ENCODE measurements around the gene TGFBI.
A peak's percentile ranks its signal among the peaks of the same experiment; 100 is the strongest.

TGFBI gene

DNA sequence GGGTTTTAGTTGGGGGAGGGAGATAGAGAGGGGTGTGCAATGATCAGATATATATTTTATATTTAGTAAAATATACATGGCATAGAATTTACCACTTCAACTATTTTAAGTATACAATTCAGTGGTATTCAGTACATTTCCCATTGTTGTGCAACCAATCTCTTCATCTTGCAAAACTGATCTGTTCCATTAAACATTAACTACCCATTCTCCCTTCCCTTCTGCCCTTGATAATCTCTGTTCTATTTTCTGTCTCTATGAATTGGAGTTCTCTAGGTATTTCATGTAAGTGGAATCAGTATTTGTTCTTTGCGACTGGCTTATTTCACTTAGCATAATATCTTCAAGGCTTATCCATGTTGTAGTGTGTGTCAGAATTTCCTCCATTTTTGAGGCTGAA lies 38.6 kb downstream of the TGFBI start:
- TF ChIP-seq, protein P1, sequence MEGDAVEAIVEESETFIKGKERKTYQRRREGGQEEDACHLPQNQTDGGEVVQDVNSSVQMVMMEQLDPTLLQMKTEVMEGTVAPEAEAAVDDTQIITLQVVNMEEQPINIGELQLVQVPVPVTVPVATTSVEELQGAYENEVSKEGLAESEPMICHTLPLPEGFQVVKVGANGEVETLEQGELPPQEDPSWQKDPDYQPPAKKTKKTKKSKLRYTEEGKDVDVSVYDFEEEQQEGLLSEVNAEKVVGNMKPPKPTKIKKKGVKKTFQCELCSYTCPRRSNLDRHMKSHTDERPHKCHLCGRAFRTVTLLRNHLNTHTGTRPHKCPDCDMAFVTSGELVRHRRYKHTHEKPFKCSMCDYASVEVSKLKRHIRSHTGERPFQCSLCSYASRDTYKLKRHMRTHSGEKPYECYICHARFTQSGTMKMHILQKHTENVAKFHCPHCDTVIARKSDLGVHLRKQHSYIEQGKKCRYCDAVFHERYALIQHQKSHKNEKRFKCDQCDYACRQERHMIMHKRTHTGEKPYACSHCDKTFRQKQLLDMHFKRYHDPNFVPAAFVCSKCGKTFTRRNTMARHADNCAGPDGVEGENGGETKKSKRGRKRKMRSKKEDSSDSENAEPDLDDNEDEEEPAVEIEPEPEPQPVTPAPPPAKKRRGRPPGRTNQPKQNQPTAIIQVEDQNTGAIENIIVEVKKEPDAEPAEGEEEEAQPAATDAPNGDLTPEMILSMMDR (conservative IDR thresholded peaks at IDR 0.05; ENCODE audit: low read depth, low read length), result no peak
- DNase-seq (ENCODE audit: low read depth), result no peak
- no peak overlapping the region for H3K4me3 ChIP-seq (ENCODE audit: low read depth, low read length)

DNA sequence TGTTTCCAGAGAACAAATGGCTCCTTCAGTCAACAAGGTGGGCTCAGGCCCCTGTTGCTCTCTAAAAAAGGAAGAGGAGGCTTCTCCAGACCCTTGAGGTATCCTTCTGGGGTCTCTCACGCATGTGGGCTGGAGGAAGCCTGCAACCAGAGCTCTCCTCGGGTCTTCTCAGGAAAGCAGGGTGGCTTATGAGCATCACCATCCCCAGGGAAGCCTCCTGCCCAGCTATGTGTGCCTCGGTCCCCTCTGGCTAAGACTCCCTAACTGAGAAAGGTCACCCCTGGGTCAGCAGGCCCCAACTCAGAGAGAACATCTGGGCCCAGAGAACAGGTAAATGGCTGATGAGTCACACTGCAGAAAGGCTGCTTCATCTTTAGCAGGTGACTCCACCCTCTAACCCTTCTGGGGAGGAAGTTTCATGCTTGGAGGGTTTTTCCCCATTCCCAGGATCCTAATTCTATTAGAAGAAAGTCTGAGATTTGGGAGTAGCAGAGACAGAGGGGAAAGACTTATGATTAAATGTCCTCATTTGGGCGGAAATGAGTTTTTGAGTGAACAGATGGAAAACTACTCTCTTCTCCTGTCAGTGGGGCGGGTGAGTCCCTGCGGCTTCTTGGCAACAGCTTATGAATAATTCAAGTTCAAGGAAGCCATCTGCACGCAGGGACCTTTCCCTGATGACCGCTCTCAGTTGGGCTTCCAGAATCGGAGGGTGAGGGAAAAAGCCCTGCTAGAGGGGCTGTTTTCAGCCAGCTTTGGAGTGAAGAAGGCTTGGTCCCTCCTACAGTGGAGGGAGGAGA lies 41.9 kb downstream of the TGFBI start:
- no peak for DNase-seq (ENCODE audit: low read depth)

DNA sequence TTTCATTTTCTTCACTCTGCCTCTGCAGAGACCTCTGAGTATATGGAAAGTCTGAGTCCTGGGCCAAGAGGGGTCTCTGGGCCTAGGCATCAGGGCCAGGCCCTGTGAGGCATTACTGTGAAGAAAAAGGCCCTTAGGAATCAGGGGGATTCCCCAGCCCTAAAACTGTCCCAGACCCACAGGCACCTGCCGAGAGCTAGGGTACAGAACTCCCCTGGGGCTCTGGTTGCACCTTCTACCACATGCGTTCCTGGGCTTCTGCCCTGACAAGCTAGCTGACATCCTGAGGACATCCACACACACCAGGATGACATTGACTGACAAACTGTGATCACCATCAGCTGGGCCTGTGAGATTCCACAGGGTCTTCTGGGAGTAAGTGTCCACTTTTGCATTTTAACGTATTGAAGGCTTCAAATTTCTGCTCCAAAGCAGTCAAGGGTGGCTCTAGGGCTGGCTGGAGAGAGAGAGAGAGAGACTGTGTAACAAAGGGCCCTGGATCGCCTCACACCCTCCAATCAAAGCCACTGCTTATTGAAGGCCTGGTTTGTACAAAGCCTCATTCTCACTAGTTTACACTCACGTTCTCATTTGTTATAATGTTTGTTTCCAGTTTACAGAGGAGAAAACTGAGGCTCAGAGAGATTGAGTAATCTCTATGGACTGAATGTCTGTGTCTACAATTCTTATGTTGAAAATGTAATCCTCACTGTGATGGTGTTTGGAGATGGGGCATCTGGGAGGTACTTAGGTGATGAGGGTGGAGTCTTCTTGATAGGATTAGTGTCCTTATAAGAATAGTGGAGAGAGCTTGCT lies 45.1 kb downstream of the TGFBI start:
- H3K4me3 ChIP-seq (ENCODE audit: low read depth, low read length), result no peak overlapping the region
- TF ChIP-seq, protein P1 (conservative IDR thresholded peaks at IDR 0.05; ENCODE audit: low read depth, low read length), result no peak
- no peak for DNase-seq (ENCODE audit: low read depth)

More for the DNA sequence above, 41.9 kb downstream of the TGFBI start:
- TF ChIP-seq, protein P1 (conservative IDR thresholded peaks at IDR 0.05; ENCODE audit: low read depth, low read length), result no peak
- H3K4me3 ChIP-seq (ENCODE audit: low read depth, low read length), result no peak overlapping the region

DNA sequence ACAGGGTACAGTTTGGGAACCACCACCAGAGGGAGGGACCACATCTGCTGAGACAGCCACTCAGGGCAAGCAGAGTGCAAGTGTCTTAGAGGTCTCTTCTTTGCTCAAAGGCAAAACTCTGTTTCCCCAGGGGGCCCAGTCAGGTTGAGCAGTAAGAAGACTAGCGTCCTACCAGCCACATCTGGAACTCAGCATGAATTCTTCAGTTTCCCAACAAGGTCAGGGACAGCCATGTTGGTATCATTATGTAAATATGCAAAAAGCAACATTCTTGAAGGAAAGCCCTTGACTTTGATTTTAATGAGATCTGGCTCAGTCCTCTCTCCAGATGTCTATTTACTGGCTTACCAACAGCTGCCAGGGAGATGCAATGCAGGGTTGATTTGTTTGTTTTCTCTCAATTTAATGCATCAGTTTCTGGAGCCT lies 46.7 kb downstream of the TGFBI start:
- DNase-seq (ENCODE audit: low read depth), result peak; percentile 75
- TF ChIP-seq, protein P1 (conservative IDR thresholded peaks at IDR 0.05; ENCODE audit: low read depth, low read length), result peak; percentile 39
- H3K4me3 ChIP-seq (ENCODE audit: low read depth, low read length), result no peak overlapping the region

DNA sequence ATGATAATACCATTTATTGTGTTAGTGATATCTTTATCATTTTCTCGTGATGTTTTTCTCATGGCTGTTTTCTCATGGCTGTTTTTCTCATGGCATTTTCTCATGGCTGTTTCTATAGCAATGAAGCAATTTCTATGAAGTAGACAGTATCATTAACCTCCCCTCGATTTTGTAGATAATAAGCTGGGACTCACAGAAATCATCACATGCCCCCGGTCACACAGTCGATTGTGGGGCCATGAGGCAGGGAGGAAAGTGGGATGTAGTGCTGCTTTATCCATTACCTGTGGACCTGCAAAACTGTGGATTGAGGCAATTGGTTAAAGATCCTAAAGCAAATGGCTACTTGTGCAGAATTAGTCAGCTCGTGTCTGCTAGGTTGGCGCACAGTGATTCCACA lies 47.3 kb downstream of the TGFBI start:
- TF ChIP-seq, protein P1 (conservative IDR thresholded peaks at IDR 0.05; ENCODE audit: low read depth, low read length), result no peak
- no peak for DNase-seq (ENCODE audit: low read depth)
- no peak overlapping the region for H3K4me3 ChIP-seq (ENCODE audit: low read depth, low read length)

DNA sequence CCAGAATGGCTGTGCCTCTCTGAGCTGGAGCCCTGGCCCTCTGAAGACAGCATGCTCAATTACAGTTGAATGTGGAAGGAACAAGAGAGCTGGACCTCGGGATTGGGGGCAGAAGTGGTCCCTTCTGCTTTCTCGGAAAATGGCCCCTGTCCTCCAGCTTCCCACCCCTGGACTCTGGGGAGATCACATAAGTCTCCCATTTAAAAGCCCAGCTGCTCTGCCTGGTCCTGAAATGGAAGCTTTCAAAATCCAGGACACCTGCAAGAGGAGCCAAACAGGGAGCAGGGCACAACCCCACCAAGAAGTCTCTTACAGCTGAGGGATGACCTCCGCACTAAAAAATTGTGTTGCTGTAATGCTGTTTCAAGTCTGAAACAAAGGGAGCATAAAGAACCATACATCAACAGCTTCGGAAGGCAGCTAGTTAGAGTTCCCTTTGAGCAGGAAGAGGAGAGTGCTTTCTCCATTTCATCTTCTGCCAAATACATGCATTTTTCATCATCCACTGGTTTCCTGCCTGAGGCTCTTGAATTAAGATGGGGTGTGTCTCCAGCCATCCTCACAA lies 48.2 kb downstream of the TGFBI start:
- DNase-seq (ENCODE audit: low read depth), result no peak
- H3K4me3 ChIP-seq (ENCODE audit: low read depth, low read length), result no peak overlapping the region
- TF ChIP-seq, protein P1 (conservative IDR thresholded peaks at IDR 0.05; ENCODE audit: low read depth, low read length), result no peak
